CD4-positive, CD25-positive, alpha-beta regulatory T cell (primary cell): ENCODE data around the gene KIF1B. TPM values are rescaled to one million over a fixed set of nuclear protein-coding genes. Genes with fewer than 3 reads are reported as not detected.
"Not testable (repeated sequence)": the region's sequence is repeated elsewhere in the genome, so short reads cannot be mapped to it uniquely, and the experiment has no call there.

Experiments used
- ATAC-seq, 2 donors: fragments of 150-1000 bp; cut with Tn5 transposase; one replicate each; pipeline ENCODE4 v1.10.0; 2021; ENCODE audit warnings: low read depth in 2 of 2, moderate number of reproducible peaks in 2 of 2, moderate library complexity in 1 of 2
- DNase-seq, 3 donors: peaks; one replicate each; pipeline versions ENCODE4 v3.0.0 to v3.0.0-alpha.2; 2012 to 2022; ENCODE audit warnings: mixed read lengths in 1 of 3
- H3K27ac ChIP-seq: one replicate; pipeline ENCODE4 v1.7.0; 2013; ENCODE audit warnings: mild to moderate bottlenecking, low read length; ENCODE audit not compliant: insufficient read depth, poor library complexity, severe bottlenecking
- H3K27me3 ChIP-seq: one replicate; pipeline ENCODE4 v1.7.0; 2013; ENCODE audit warnings: low read length; ENCODE audit not compliant: control insufficient read depth, insufficient read depth
- H3K36me3 ChIP-seq: one replicate; pipeline ENCODE4 v1.7.0; 2013; ENCODE audit warnings: mild to moderate bottlenecking, low read length, moderate library complexity; ENCODE audit not compliant: control insufficient read depth, insufficient read depth
- H3K4me1 ChIP-seq: 2 replicates; pipeline ENCODE4 v1.7.0; 2013; ENCODE audit warnings: mild to moderate bottlenecking, low read length; ENCODE audit not compliant: insufficient read depth, control insufficient read depth, poor library complexity, severe bottlenecking
- H3K4me3 ChIP-seq: one replicate; pipeline ENCODE4 v1.7.0; 2013; ENCODE audit warnings: low read depth, mild to moderate bottlenecking, low read length, moderate library complexity
- H3K9me3 ChIP-seq, 2 experiments: 1 replicate in 1 of 2; 2 replicates in 1 of 2; pipeline ENCODE4 v1.7.0; 2013; ENCODE audit warnings: low read length in 2 of 2, mild to moderate bottlenecking in 1 of 2, moderate library complexity in 1 of 2; ENCODE audit not compliant: control insufficient read depth in 2 of 2
- H3K27ac Mint-ChIP-seq, 3 donors: one replicate each; pipeline ENCODE4 v1.8.0; 2020 to 2022; ENCODE audit warnings: mild to moderate bottlenecking in 3 of 3, mixed read lengths in 3 of 3, moderate library complexity in 2 of 3
- H3K27me3 Mint-ChIP-seq: one replicate; pipeline ENCODE4 v1.8.0; 2022; ENCODE audit warnings: mild to moderate bottlenecking, mixed read lengths
- H3K36me3 Mint-ChIP-seq: one replicate; pipeline ENCODE4 v1.8.0; 2020; ENCODE audit warnings: mixed read lengths
- H3K4me1 Mint-ChIP-seq, 4 donors: one replicate each; pipeline ENCODE4 v1.8.0; 2020 to 2022; ENCODE audit warnings: mixed read lengths in 4 of 4, mild to moderate bottlenecking in 1 of 4
- H3K4me3 Mint-ChIP-seq, 4 donors: one replicate each; pipeline ENCODE4 v1.8.0; 2020 to 2022; ENCODE audit warnings: mild to moderate bottlenecking in 4 of 4, mixed read lengths in 4 of 4, moderate library complexity in 3 of 4
- H3K9me3 Mint-ChIP-seq, 7 donors: one replicate each; pipeline ENCODE4 v1.8.0; 2020 to 2022; ENCODE audit warnings: mixed read lengths in 7 of 7, mild to moderate bottlenecking in 3 of 7, moderate library complexity in 2 of 7
- polyA plus RNA-seq, 4 donors: library from polyadenylated mRNA; unstranded; fragments of 300-500 nt; fragmentation: Illumina TruSeq; gene quantifications; one replicate each; pipeline ENCODE4 v1.2.3, GENCODE V29; 2021
- total RNA-seq: library from RNA; stranded (reverse); gene quantifications from one replicate; pipeline ENCODE4 v1.2.3, GENCODE V29; 2022

Gene KIF1B
- total and polyA plus RNA-seq, 5 donors from 2014 or later, result 0.79 to 26.6 (median 2.2) TPM

- not testable (repeated sequence) for H3K27ac ChIP-seq, H3K9me3 Mint-ChIP-seq, H3K9me3 ChIP-seq, ATAC-seq, H3K27me3 ChIP-seq, H3K4me1 Mint-ChIP-seq, H3K4me3 ChIP-seq, H3K27me3 Mint-ChIP-seq, H3K4me1 ChIP-seq
- H3K36me3 ChIP-seq, result peaks cover 29% of the 10 kb centered on the region
- H3K27ac Mint-ChIP-seq, result peak overlapping the region in 1 of 3 donors; percentile 58
- H3K4me3 Mint-ChIP-seq, result peak overlapping the region in 1 of 4 donors; percentile 23
- H3K36me3 Mint-ChIP-seq, result peaks cover 13% of the 10 kb centered on the region
- peak in 2 of 3 donors; percentile 22 to 46 for DNase-seq
Measured at GRCh38 chr1:10377365-10378029, 167.1 kb downstream of the KIF1B start.

- Histone ChIP-seq H3K36me3 (peaks cover 29% of the 10 kb centered on the region), H3K4me3 (no peak overlapping the region), H3K9me3 (no peaks in the 10 kb centered on the region), H3K27ac (no peak overlapping the region), H3K27me3 (no peaks in the 10 kb centered on the region), H3K4me1 (no peaks in the 10 kb centered on the region)
- no peaks in the 10 kb centered on the region for H3K9me3 Mint-ChIP-seq
- no peaks in the 10 kb centered on the region for H3K27me3 Mint-ChIP-seq
- peaks cover 13% of the 10 kb centered on the region for H3K36me3 Mint-ChIP-seq
- DNase-seq (no peak), ATAC-seq (no peak)
- no peak overlapping the region for H3K27ac Mint-ChIP-seq
- H3K4me3 Mint-ChIP-seq, result no peak overlapping the region
- peaks cover 0 to 4% (median 0%) of the 10 kb centered on the region in 4 donors for H3K4me1 Mint-ChIP-seq
Measured at GRCh38 chr1:10378081-10378841, 167.9 kb downstream of the KIF1B start.

GRCh38 chr1:10379101-10379620 lies 168.8 kb downstream of the KIF1B start:
- Histone ChIP-seq H3K36me3 (peaks cover 27% of the 10 kb centered on the region), H3K27me3 (no peaks in the 10 kb centered on the region), H3K4me3 (no peak overlapping the region), H3K27ac (no peak overlapping the region), H3K4me1 (no peaks in the 10 kb centered on the region), H3K9me3 (no peaks in the 10 kb centered on the region)
- ATAC-seq, result no peak
- Mint-ChIP-seq H3K27ac (peak overlapping the region in 1 of 3 donors; percentile 78), H3K36me3 (peaks cover 13% of the 10 kb centered on the region), H3K4me3 (no peak overlapping the region), H3K9me3 (no peaks in the 10 kb centered on the region), H3K4me1 (peaks cover 0 to 4% (median 0%) of the 10 kb centered on the region in 4 donors), H3K27me3 (no peaks in the 10 kb centered on the region)
- no peak for DNase-seq

- Histone ChIP-seq H3K9me3 (no peaks in the 10 kb centered on the region), H3K4me1 (no peaks in the 10 kb centered on the region), H3K27me3 (no peaks in the 10 kb centered on the region), H3K27ac (no peak overlapping the region), H3K36me3 (peaks cover 22% of the 10 kb centered on the region), H3K4me3 (no peak overlapping the region)
- no peak overlapping the region for H3K4me3 Mint-ChIP-seq
- H3K27ac Mint-ChIP-seq, result peak overlapping the region in 1 of 3 donors; percentile 78
- DNase-seq (no peak), ATAC-seq (no peak)
- no peaks in the 10 kb centered on the region for H3K27me3 Mint-ChIP-seq
- H3K36me3 Mint-ChIP-seq, result peaks cover 16% of the 10 kb centered on the region
- peaks cover 0 to 4% (median 0%) of the 10 kb centered on the region in 4 donors for H3K4me1 Mint-ChIP-seq
- H3K9me3 Mint-ChIP-seq, result no peaks in the 10 kb centered on the region
Measured at GRCh38 chr1:10379676-10380075, 169.3 kb downstream of the KIF1B start.

GRCh38 chr1:10380594-10381275 lies 170.4 kb downstream of the KIF1B start:
- Histone ChIP-seq H3K27ac (no peak overlapping the region), H3K36me3 (peaks cover 16% of the 10 kb centered on the region), H3K9me3 (no peaks in the 10 kb centered on the region), H3K27me3 (no peaks in the 10 kb centered on the region), H3K4me1 (no peaks in the 10 kb centered on the region), H3K4me3 (no peak overlapping the region)
- no peak for DNase-seq
- Mint-ChIP-seq H3K27ac (no peak overlapping the region), H3K36me3 (peaks cover 12% of the 10 kb centered on the region), H3K9me3 (no peaks in the 10 kb centered on the region), H3K27me3 (no peaks in the 10 kb centered on the region), H3K4me3 (no peak overlapping the region), H3K4me1 (peaks cover 0 to 4% (median 0%) of the 10 kb centered on the region in 4 donors)
- ATAC-seq, result no peak

- Histone ChIP-seq H3K27ac (no peak overlapping the region), H3K4me3 (no peak overlapping the region), H3K9me3 (no peaks in the 10 kb centered on the region), H3K27me3 (no peaks in the 10 kb centered on the region), H3K36me3 (peaks cover under 1% of the 10 kb centered on the region), H3K4me1 (peaks cover 5% of the 10 kb centered on the region)
- Mint-ChIP-seq H3K27ac (peak overlapping the region in 1 of 3 donors; percentile 47), H3K4me1 (peaks cover 0 to 9% (median 3%) of the 10 kb centered on the region in 4 donors), H3K4me3 (no peak overlapping the region), H3K9me3 (no peaks in the 10 kb centered on the region), H3K36me3 (peaks cover 4% of the 10 kb centered on the region), H3K27me3 (no peaks in the 10 kb centered on the region)
- ATAC-seq (no peak), DNase-seq (no peak)
Measured at GRCh38 chr1:10383630-10384029, 173.3 kb downstream of the KIF1B start.

GRCh38 chr1:10384219-10384618 lies 173.8 kb downstream of the KIF1B start:
- Mint-ChIP-seq H3K9me3 (no peaks in the 10 kb centered on the region), H3K4me3 (no peak overlapping the region), H3K27me3 (no peaks in the 10 kb centered on the region), H3K27ac (no peak overlapping the region), H3K36me3 (peaks cover 4% of the 10 kb centered on the region), H3K4me1 (peaks cover 0 to 9% (median 3%) of the 10 kb centered on the region in 4 donors)
- Histone ChIP-seq H3K4me3 (no peak overlapping the region), H3K4me1 (peaks cover 5% of the 10 kb centered on the region), H3K27me3 (no peaks in the 10 kb centered on the region), H3K36me3 (no peaks in the 10 kb centered on the region), H3K9me3 (no peaks in the 10 kb centered on the region), H3K27ac (no peak overlapping the region)
- ATAC-seq (no peak), DNase-seq (no peak)
